AG10803 (cell line): ENCODE data around the gene NUF2.
"Not testable (repeated sequence)": the region's sequence is repeated elsewhere in the genome, so short reads cannot be mapped to it uniquely, and the experiment has no call there.

Experiments used
- DNase-seq: peaks from one replicate; pipeline ENCODE4 v3.0.0; 2010; ENCODE audit warnings: low read depth
- H3K4me3 ChIP-seq: 2 replicates; pipeline ENCODE4 v1.5.1; 2011; ENCODE audit warnings: mild to moderate bottlenecking, low read length, control low read depth
- TF ChIP-seq, protein P1 (sequence below): conservative IDR thresholded peaks from 2 replicates; pipeline ENCODE4 v1.5.1; 2011; ENCODE audit warnings: mild to moderate bottlenecking, low read length, control low read depth, inconsistent platforms

Gene NUF2

DNA sequence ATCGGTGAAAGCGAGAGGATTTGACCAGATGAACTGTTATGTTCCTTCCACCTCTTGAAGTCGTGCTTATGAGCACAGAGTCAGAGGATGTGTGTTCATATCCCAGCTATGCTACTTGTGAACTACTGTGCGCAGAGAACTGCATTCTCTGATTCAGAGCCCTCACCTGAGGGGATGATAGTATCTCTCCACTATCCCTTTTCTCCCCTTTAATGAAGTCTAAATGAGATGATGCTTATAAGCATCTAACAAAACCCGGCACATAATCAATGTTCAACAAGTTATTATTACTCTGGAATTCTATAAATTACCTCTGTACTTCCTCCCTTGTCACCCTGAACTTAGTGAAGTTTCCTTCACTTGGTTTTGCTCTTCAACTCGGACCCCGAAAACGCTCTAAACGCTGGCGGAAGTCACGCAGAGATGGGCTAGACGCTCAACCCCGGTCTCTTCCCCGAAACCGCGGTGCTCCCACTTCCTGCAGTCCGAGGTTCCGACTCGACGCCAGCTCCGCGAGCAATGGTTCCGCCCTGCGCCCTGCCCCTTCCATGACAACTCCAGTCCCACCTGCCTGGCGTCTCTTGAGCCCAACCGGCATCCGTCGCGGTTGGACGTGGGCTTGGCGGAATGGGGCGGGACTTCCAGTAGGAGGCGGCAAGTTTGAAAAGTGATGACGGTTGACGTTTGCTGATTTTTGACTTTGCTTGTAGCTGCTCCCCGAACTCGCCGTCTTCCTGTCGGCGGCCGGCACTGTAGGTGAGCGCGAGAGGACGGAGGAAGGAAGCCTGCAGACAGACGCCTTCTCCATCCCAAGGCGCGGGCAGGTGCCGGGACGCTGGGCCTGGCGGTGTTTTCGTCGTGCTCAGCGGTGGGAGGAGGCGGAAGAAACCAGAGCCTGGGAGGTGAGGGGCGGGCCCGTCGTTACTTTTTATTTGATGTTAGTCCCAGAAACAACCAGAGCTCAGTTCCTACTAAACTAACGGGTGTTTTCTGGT is at the start of gene NUF2:
Gene NUF2 (plus strand): TSS at position 644 of the 995 bp plus-strand sequence. CDS start 4,098 bp downstream, outside the sequence.
- peak within 1 kb of the TSS; percentile 65 for H3K4me3 ChIP-seq
- TF ChIP-seq, protein P1, sequence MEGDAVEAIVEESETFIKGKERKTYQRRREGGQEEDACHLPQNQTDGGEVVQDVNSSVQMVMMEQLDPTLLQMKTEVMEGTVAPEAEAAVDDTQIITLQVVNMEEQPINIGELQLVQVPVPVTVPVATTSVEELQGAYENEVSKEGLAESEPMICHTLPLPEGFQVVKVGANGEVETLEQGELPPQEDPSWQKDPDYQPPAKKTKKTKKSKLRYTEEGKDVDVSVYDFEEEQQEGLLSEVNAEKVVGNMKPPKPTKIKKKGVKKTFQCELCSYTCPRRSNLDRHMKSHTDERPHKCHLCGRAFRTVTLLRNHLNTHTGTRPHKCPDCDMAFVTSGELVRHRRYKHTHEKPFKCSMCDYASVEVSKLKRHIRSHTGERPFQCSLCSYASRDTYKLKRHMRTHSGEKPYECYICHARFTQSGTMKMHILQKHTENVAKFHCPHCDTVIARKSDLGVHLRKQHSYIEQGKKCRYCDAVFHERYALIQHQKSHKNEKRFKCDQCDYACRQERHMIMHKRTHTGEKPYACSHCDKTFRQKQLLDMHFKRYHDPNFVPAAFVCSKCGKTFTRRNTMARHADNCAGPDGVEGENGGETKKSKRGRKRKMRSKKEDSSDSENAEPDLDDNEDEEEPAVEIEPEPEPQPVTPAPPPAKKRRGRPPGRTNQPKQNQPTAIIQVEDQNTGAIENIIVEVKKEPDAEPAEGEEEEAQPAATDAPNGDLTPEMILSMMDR = no peak
- DNase-seq = peak; percentile 99

DNA sequence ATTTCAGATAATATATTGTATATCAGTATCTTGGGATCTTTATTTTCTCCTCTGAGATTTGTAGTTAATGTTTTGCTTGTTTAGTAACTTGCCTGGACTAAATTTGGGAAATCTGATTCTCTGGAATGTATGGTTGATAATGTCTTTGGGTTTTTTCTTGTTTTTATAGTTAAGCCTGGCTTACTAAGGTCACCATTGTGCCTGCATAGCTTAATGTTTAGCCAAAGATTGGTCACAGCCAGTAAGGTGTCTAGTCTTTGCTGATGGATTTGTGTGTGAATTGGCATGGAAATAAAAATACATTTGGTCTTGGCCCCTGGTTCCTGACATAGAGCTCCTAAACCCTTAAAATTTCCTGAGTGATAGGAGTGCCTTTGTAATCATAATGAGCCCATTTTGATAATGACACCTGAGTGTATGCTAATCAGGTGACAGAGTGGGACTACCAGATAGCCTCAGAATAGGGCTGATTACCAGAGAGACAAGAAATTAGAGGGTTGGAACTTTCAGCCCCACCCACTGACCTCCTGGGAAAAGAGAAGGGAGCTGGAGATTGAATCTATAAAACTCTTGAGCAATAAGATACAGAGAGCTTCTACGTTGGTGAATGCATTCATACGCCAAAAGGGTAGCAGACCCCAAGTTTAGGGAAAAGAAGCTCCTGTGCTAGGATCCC is 47.9 kb upstream of the NUF2 start:
- TF ChIP-seq, protein P1 = no peak
- no peak for DNase-seq
- H3K4me3 ChIP-seq = no peak overlapping the region

DNA sequence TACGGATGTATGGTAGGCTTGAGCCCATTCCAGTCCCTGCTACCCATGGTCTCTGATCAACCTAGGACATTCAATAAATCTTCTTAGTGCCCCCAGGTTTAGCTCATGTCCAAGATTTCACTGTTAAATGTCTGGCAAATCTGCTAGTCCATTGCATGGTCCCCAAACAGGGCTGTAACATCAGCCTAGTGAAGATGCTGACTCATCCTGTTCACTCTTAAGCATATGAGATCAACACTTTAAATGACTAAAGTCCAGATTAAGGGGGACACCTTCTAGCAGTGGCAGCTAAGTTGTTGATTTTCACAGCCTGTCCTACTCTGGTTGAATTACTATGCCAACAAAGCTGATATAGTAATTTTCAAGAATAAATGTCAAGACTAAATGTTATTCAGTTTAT is 46.5 kb upstream of the NUF2 start:
- TF ChIP-seq, protein P1 = no peak
- H3K4me3 ChIP-seq = no peak overlapping the region
- peak; percentile 16 for DNase-seq

DNA sequence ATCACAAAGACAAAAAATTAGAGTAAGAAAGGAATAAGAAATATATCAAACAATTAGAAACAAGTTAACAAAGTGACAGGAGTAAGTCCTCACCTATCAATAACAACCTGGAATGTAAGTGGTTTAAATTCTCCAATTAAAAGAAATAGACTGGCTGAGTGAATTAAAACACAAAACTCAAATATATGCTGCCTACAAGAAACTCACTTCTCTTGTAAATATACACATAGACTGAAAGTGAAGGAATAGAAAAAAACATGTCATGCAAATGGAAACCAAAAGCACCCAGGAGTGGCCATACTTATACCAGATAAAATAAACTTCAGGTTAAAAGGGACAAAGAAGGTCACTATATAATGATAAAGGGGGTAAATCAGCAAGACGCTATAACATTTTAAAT is 43.2 kb upstream of the NUF2 start:
- no peak overlapping the region for H3K4me3 ChIP-seq
- DNase-seq = no peak
- TF ChIP-seq, protein P1 = no peak

DNA sequence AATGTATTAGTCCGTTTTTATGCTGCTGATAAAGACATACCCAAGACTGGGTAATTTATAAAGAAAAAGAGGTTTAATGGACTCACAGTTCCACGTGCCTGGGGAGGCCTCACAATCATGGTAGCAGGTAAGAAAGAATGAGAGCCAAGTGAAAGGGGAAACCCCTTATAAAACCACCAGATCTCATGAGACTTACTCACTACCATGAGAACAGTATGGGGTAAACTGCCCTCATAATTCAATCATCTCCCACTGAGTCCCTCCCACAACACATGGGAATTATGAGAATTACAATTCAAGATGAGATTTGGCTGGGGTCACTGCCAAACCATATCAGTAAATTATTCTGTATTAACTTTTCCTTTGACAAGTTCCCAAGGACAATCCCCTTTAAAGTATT is 36.9 kb upstream of the NUF2 start:
- peak; percentile 16 for DNase-seq
- not testable (repeated sequence) for H3K4me3 ChIP-seq

DNA sequence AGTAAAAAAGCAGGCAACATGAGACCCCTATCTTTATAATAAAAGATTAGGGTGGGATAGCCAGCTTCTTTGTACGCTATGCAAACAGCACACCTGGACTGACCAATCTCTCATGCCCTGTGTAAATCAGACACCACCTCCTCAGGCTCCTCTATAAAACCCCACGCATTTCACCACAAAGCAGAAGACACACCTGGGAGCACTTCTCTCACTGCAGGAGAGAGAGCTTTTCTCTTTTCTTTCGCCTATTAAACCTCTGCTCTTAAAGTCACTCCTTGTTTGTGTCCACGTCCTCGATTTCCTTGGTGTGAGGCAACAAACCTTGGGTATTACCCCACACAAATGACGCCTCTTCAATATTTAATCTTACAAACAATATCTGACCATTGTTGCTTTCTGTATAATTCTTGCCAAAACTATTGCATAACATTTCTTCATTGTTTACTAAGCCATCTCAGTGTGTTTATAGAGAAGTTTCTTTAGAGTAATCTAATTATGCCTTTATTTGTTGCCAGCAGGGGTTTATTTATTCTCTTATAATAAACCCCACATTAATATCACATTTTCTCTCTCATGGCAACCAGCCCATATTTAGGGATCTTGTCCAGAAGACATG is 31.6 kb upstream of the NUF2 start:
- TF ChIP-seq, protein P1 = no peak
- peak; percentile 65 for DNase-seq
- no peak overlapping the region for H3K4me3 ChIP-seq

DNA sequence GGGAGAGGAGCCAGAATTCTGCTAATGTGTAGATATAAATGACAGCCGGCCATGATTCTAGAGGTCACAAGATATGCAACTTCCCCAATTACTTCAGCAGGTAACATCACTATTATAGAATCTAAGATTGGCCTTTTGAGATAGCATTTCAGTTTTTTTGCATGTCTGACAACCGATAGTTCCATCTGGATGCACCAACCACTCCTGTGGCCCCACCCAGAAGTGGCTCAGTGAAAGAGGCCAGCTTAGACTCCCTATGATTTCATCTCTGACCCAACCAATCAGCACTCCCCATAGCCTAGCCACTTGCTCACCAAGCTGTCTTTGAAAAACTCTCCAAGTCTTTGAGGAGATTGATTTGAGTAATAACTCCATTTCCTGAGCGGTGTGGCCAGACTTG is 30.3 kb upstream of the NUF2 start:
- DNase-seq = no peak
- TF ChIP-seq, protein P1 = no peak
- no peak overlapping the region for H3K4me3 ChIP-seq

DNA sequence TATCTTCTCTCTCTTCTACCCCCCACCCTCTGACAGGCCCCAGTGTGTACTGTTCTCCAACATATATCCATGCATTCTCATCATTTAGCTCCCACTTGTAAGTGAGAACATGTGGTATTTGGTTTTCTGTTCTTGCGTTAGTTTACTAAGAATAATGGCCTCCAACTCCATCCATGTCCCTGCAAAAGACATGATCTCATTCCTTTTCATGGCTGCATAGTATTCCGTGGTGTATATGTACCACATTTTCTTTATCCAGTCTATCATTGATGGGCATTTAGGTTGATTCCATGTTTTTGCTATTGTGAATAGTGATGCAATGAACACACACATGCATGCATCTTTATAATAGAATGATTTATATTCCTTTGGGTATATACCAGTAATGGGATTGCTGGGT is 29.6 kb upstream of the NUF2 start:
- not testable (repeated sequence) for H3K4me3 ChIP-seq, DNase-seq

DNA sequence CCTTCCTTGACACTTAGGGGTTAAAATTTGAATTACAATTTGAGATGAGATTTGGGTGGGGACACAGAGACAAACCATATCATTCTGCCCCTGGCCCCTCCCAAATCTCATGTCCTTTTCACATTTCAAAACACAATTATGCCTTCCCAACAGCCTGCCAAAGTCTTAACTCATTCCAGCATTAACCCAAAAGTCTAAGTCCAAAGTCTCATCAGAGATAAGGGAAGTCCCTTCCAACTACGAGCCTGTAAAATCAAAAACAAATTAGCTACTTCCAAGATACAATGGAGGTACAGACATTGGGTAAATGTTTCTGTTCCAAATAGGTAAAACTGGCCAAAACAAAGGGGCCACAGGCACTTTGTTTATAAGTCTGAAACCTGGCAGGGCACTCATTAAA is 28.3 kb upstream of the NUF2 start:
- not testable (repeated sequence) for DNase-seq, H3K4me3 ChIP-seq
